22Rv1 (cell line): ENCODE results near the gene EHMT1.
A peak's percentile ranks its signal among the peaks of the same experiment; 100 is the strongest.

Source experiments
- ZFX ChIP-seq: fragments of 450-650 bp; IDR thresholded peaks from 2 replicates; pipeline ENCODE4 v1.6.1; 2017; ENCODE audit warnings: antibody characterized with exemption, borderline replicate concordance
- TF ChIP-seq, protein P1 (sequence below): fragments of 450-650 bp; IDR thresholded peaks from 2 replicates; pipeline ENCODE4 v1.5.1; 2017; ENCODE audit warnings: mild to moderate bottlenecking

DNA sequence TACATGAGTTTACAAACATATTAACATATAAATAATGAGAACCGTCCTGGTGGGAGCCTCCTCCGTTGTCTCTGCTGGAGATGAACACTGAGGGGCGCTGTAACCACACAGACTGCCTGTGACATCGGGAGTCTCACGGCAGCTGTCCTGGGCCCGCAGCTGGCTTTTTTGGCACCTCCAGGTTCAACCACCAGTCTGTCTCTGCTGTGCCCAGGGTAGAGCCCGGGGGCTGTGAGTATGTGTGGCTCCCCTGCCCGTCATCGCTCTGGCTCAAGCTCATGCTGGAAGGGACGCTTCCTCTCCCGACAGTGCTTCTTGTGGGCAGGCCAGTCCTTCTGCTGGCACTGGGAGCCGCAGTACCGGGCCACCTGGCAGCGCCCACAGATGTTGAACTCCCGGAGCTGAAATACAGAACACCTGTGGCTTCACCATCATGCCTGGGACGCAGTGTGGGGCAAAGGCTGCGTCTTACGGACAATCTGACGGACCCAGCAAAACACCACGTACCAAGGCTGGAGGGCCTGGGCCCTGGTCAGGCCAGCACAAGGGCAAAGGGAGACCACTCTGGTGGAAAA is 36.4 kb upstream of the EHMT1 start:
- TF ChIP-seq, protein P1, sequence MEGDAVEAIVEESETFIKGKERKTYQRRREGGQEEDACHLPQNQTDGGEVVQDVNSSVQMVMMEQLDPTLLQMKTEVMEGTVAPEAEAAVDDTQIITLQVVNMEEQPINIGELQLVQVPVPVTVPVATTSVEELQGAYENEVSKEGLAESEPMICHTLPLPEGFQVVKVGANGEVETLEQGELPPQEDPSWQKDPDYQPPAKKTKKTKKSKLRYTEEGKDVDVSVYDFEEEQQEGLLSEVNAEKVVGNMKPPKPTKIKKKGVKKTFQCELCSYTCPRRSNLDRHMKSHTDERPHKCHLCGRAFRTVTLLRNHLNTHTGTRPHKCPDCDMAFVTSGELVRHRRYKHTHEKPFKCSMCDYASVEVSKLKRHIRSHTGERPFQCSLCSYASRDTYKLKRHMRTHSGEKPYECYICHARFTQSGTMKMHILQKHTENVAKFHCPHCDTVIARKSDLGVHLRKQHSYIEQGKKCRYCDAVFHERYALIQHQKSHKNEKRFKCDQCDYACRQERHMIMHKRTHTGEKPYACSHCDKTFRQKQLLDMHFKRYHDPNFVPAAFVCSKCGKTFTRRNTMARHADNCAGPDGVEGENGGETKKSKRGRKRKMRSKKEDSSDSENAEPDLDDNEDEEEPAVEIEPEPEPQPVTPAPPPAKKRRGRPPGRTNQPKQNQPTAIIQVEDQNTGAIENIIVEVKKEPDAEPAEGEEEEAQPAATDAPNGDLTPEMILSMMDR, result peak; percentile 42
- TF ChIP-seq ZFX, result no peak
